Measurements from ENCODE around the gene C17orf75.

GRCh38 chr17:32320847-32321246 is 21.1 kb downstream of the C17orf75 start:
- TF ChIP-seq CTCF (IDR thresholded peaks at IDR 0.05 in 8 of 11, conservative IDR thresholded peaks at IDR 0.05 in 3 of 11), result no peak
- TF ChIP-seq POLR2A (IDR thresholded peaks at IDR 0.05), result no peak
- TF ChIP-seq POLR2AphosphoS5 (IDR thresholded peaks at IDR 0.05), result no peak

All from spleen (tissue), 7 donors.